Activated CD4-positive, alpha-beta memory T cell treated with anti-CD3 and anti-CD28 coated beads, Interleukin-2, amount 10 ng/mL, durations not matched to agents 7 days and 5 days (primary cell): ENCODE results near the gene PPP2R1B. TPM values are rescaled to one million over a fixed set of nuclear protein-coding genes. Genes with fewer than 3 reads are reported as not detected.

Source experiments
- CTCF ChIA-PET: fragments of 350-600 bp; sonication (Branson Sonifier 250); formaldehyde crosslinking; loops from one replicate; lab custom pipeline; 2021; ENCODE audit warnings: antibody characterized with exemption, inconsistent platforms; lab: Charles Lee
- POLR2A ChIA-PET: fragments of 350-600 bp; sonication (Branson Sonifier 250); formaldehyde crosslinking; loops from one replicate; lab custom pipeline; 2021; ENCODE audit warnings: antibody characterized with exemption; lab: Charles Lee
- DNase-seq: peaks from one replicate; pipeline ENCODE4 v3.0.0-alpha.2; 2020
- H3K27ac Mint-ChIP-seq: one replicate; pipeline ENCODE4 v1.8.0; 2021; ENCODE audit warnings: mild to moderate bottlenecking, mixed read lengths
- H3K27me3 Mint-ChIP-seq: one replicate; pipeline ENCODE4 v1.8.0; 2021; ENCODE audit warnings: mixed read lengths
- H3K36me3 Mint-ChIP-seq: one replicate; pipeline ENCODE4 v1.8.0; 2021; ENCODE audit warnings: low read depth, mixed read lengths
- H3K4me1 Mint-ChIP-seq: one replicate; pipeline ENCODE4 v1.8.0; 2021; ENCODE audit warnings: mixed read lengths
- H3K4me3 Mint-ChIP-seq: one replicate; pipeline ENCODE4 v1.8.0; 2021; ENCODE audit warnings: mild to moderate bottlenecking, mixed read lengths
- H3K9me3 Mint-ChIP-seq: one replicate; pipeline ENCODE4 v1.8.0; 2021; ENCODE audit warnings: mixed read lengths
- total RNA-seq, 2 experiments: library from RNA; stranded (reverse); gene quantifications; one replicate each; pipeline ENCODE4 v1.2.3, GENCODE V29; 2021

Gene PPP2R1B
- total RNA-seq, 2 experiments from 2014 or later = 51.3 to 55.7 TPM

DNA sequence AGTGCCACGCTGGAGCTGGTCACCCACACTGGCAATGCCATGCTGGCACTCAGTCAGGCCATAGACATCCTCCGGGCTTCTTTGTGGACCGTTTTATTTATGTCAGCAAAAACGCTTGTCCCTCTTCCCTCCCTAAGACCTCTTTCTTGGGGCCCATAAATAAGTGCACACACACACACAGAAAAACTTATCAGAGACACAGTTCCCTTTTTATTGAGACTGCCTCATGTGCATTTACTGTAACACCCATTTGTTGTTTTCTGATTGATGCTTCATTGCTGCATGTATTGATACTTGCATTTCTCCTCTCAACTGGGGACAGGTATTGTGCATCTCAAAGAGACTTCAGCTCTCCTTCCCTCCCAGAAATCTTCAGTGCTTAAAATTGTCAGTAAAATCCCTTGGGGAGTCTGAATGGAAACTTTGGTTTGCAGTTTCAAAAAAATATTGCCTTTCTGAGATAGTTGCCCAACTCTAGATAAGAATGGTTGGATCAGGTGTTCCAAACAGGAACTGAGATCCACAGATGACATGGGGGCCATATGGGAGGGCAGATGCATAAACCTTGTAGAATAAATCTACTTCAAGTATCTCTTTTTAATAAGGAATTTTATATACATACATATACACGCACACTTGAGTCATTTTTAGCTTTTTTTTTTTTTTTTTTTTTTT lies 50.9 kb downstream of the PPP2R1B start:
- H3K27ac Mint-ChIP-seq = no peak overlapping the region
- peaks cover 30% of the 10 kb centered on the region for H3K36me3 Mint-ChIP-seq

DNA sequence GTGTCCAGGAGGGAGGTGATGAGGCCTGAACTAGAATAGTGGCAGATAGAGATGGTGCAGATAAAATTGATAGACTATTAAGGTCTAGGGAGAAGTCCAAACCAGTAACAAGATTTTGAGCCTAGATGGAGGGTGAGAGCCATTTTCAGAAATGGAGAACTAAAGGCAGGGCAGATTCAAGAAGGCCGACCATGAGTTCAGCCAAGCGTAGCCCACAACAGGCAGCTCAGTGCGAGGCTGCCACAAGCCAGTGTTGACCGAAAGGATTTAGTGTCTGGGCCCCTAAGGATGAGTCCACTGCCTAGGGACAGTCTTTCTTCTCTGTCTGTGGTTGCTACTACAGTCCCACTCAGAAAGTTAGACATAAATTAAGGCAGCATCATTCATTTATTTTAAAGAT lies 51.7 kb downstream of the PPP2R1B start:
- no peak for DNase-seq
- Mint-ChIP-seq H3K4me1 (peaks cover 9% of the 10 kb centered on the region), H3K9me3 (no peaks in the 10 kb centered on the region), H3K36me3 (peaks cover 27% of the 10 kb centered on the region), H3K27ac (peak overlapping the region; percentile 26), H3K27me3 (no peaks in the 10 kb centered on the region), H3K4me3 (no peak overlapping the region)
- ChIA-PET POLR2A (interaction anchor here (0.6 kb wide), 1 partner anchor 220 kb away, joined by 3 read pairs; no protein-coding TSS in a partner anchor), CTCF (no interaction called here)

More for the DNA sequence above, 50.9 kb downstream of the PPP2R1B start:
- peaks cover 9% of the 10 kb centered on the region for H3K4me1 Mint-ChIP-seq
- POLR2A ChIA-PET = interaction anchor here (1.3 kb wide), 1 partner anchor 16 kb away, joined by 3 read pairs; no protein-coding TSS in a partner anchor
- no peak overlapping the region for H3K4me3 Mint-ChIP-seq
- no peaks in the 10 kb centered on the region for H3K9me3 Mint-ChIP-seq
- CTCF ChIA-PET = no interaction called here
- DNase-seq = no peak
- H3K27me3 Mint-ChIP-seq = no peaks in the 10 kb centered on the region

DNA sequence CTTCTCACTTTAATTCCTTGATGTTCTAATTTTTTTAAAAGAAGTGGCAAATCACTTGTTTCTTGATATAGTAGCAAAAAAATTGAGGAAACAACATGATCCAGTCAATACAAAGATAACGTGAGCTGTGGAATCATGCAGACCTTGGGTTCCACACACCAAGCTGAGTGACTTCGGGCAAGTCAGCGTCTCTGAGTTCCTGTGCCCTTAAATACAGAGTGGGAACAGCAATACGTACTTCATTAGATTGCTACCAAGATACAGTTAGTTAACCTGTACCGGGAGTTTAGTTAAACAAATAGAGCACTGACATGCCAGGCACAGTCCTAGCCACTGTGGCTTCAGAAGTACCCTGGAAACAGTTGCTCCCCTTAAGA lies 58.5 kb downstream of the PPP2R1B start:
- ChIA-PET POLR2A (no interaction called here), CTCF (no interaction called here)
- Mint-ChIP-seq H3K27me3 (no peaks in the 10 kb centered on the region), H3K9me3 (no peaks in the 10 kb centered on the region), H3K36me3 (peaks cover 14% of the 10 kb centered on the region), H3K27ac (no peak overlapping the region), H3K4me3 (no peak overlapping the region), H3K4me1 (no peaks in the 10 kb centered on the region)
- no peak for DNase-seq

DNA sequence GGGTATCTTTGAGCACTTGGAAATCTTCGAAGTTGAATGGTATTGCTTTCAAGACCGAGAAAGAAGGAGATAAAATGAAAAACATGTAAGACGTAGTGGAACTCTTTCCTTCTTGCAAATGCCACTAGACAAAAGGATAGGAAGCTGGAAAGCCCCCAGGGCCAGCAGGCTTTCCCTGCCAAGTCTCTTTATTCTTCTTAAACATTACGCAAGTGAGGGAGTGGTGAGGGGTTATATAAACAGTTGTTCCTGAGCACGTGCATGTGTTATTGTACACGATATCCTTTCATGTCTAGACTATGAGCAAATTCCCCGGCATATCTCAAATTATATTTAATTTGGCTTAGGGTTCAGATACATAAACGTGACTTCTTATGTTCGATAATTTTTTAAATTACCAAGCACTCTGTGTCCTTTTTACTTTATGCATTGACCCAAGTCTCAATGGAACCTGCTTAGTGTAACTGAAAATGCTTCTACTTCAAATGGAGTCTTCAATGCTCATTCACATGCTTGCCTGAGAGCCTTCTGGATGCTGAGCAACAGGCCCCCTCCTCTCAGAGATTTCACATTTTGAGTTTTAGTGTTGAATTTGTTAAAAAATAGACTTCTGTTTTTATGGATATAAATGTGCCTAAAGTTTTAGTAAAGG lies 59.0 kb downstream of the PPP2R1B start:
- H3K27ac Mint-ChIP-seq = no peak overlapping the region
- H3K36me3 Mint-ChIP-seq = peaks cover 10% of the 10 kb centered on the region
- no peak overlapping the region for H3K4me3 Mint-ChIP-seq
- H3K27me3 Mint-ChIP-seq = no peaks in the 10 kb centered on the region
- no peaks in the 10 kb centered on the region for H3K4me1 Mint-ChIP-seq
- DNase-seq = no peak
- ChIA-PET POLR2A (no interaction called here), CTCF (no interaction called here)
- H3K9me3 Mint-ChIP-seq = no peaks in the 10 kb centered on the region

DNA sequence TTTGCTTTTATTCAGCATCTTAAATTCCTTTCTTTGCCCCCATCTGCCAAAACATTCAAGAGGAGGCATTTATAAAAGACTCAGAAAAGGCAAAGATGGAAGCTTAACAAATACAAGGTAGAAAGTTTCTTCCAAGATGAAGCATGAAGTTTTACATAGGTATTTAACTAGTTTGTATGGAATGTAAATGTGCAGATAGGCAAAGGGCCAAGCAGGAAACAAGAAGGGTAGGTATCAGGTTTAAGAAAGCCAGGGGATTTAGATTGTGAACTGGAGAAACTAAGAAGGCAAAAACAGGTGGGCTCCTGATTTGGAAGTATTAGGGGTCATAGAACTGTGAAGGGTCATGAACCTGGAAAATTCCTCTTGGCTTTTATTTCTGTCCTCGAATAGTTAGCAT lies 62.6 kb downstream of the PPP2R1B start:
- POLR2A ChIA-PET = no interaction called here
- Mint-ChIP-seq H3K36me3 (peaks cover 10% of the 10 kb centered on the region), H3K27me3 (no peaks in the 10 kb centered on the region), H3K27ac (no peak overlapping the region), H3K9me3 (no peaks in the 10 kb centered on the region), H3K4me3 (no peak overlapping the region), H3K4me1 (peaks cover 4% of the 10 kb centered on the region)
- DNase-seq = no peak
- CTCF ChIA-PET = no interaction called here

DNA sequence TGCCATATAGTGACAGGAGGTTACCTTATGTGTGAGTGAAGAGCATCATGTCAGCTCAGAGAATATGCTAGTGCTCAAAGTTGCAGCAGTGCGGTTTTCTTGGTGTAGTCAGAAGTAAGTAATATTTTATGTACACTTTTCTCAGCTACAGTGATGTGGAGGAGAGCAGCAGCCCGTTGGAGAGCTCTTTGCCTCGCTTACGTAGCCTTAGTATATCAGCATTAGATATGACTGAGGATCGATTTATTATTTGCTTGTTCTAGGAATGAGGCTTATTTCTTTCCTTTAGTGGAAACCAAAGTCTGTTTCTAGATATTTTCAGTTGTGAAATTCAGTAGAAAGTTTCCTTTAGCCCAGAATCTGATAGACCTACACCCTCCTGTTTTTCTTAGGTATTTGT lies 63.6 kb downstream of the PPP2R1B start:
- Mint-ChIP-seq H3K9me3 (no peaks in the 10 kb centered on the region), H3K4me3 (no peak overlapping the region), H3K4me1 (peaks cover 4% of the 10 kb centered on the region), H3K27me3 (no peaks in the 10 kb centered on the region), H3K27ac (no peak overlapping the region), H3K36me3 (peaks cover 10% of the 10 kb centered on the region)
- ChIA-PET POLR2A (no interaction called here), CTCF (no interaction called here)
- no peak for DNase-seq

DNA sequence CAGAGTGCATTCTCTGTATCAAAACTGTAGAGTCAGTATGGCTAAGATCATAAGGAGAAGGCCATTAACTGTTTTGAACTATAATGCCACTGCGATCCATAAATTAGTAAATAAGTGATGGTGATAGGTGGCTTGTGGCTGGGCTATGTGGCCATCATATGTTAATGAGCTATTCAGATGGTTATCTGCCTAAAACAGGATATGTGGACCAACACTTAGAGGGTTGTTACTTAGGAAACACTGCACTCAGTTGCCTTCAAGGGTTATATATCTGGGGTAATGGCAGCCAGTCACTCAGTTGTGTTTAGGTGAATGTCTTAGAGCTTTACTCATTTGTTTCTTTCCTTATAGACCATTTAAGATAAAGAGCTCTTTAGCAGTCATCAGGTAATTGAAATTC lies 66.0 kb downstream of the PPP2R1B start:
- Mint-ChIP-seq H3K27ac (no peak overlapping the region), H3K27me3 (no peaks in the 10 kb centered on the region), H3K4me3 (no peak overlapping the region), H3K4me1 (peaks cover 4% of the 10 kb centered on the region), H3K9me3 (no peaks in the 10 kb centered on the region), H3K36me3 (peaks cover 5% of the 10 kb centered on the region)
- DNase-seq = no peak
- ChIA-PET CTCF (no interaction called here), POLR2A (no interaction called here)

DNA sequence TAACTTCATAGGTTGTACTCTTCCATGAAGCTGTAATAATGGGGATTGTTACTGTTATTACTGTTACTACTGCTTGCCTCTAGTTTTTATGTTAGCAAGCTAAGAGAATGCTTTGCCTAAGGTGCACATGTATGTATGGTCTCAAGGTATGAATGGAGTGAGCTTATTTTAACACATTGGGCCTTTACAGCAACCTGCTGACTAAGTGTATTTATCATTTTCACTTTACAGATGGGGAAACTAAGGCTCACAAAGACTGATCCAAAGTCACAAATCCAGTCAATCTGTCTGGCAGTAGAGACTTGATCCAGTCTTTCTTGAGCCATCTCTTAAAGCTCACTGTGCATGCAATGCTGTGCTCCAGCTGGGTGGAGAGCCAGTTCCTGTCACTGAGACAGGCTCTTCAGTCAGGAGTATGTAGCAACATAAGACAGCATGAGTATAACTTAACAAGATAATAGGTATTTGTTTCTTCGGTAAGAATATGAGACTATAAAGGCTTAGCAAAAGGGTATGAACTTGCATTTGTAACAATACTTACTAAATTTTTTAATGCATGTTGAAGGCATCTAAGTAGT lies 66.5 kb downstream of the PPP2R1B start:
- Mint-ChIP-seq H3K4me3 (no peak overlapping the region), H3K36me3 (peaks cover under 1% of the 10 kb centered on the region), H3K9me3 (no peaks in the 10 kb centered on the region), H3K27me3 (no peaks in the 10 kb centered on the region), H3K27ac (no peak overlapping the region), H3K4me1 (peaks cover 4% of the 10 kb centered on the region)
- no peak for DNase-seq
- POLR2A ChIA-PET = interaction anchor here (0.8 kb wide), 1 partner anchor 16 kb away, joined by 3 read pairs; no protein-coding TSS in a partner anchor
- CTCF ChIA-PET = interaction anchor here (1.1 kb wide), 1 partner anchor 95 kb away, joined by 4 read pairs; no protein-coding TSS in a partner anchor

DNA sequence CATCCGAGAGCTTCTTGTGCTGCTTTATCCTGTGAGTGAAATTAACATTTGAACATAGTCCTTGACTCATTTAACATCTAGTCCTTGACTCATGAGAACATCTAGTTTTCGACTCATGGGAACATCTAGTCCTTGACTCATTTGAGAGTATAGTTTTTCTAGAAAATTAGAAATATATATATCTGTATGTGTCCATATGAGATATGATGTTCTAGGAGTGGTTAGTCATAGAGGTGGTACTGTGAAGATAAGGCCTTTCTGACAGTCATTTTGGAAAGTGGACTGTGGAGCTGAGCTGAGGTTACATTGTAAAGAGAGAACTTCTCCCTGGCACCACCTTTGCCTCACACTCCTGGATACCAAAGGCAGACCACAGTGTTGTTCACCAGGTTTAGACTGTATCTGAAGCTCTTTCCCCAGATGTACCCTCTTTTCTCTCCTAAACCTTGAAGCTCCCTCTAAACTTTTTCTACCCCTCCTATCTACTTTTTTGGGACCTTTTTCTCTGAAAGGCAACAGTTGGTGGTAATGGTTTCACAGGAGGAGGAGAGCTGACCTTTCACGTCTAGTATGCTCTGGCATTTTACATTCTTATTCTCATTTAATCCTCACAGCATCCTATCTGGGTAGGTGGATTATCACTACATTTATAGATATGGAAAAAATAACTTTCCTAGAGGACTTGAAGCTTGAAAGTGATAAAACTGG lies 67.2 kb downstream of the PPP2R1B start:
- ChIA-PET CTCF (interaction anchor here (1.1 kb wide), 1 partner anchor 95 kb away, joined by 4 read pairs; no protein-coding TSS in a partner anchor), POLR2A (interaction anchor here (0.8 kb wide), 1 partner anchor 16 kb away, joined by 3 read pairs; no protein-coding TSS in a partner anchor)
- no peak overlapping the region for H3K4me3 Mint-ChIP-seq
- H3K9me3 Mint-ChIP-seq = no peaks in the 10 kb centered on the region
- no peak for DNase-seq
- H3K36me3 Mint-ChIP-seq = no peaks in the 10 kb centered on the region
- no peaks in the 10 kb centered on the region for H3K27me3 Mint-ChIP-seq
- no peak overlapping the region for H3K27ac Mint-ChIP-seq
- peaks cover 4% of the 10 kb centered on the region for H3K4me1 Mint-ChIP-seq

DNA sequence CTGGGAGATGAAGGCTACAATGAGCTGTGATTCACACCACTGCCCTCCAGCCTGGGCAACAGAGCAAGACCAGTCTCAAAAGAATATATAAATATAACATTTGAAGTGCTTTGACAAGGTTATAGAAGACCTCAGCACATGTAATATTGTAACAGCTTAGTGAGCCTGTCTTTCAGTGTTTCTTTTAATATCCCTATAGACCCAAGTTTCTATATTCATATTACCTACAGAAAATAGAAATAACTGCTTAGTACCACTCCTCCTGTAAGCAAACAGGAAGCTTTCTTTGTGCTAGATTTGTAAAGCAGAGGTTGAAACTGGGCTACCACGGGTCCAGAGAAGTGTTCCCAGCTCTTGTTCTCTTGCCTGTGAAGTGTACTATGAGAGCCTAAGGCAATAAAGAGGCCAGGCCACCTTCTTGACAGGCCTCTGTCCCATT lies 68.2 kb downstream of the PPP2R1B start:
- DNase-seq = no peak
- no peaks in the 10 kb centered on the region for H3K9me3 Mint-ChIP-seq
- H3K27me3 Mint-ChIP-seq = no peaks in the 10 kb centered on the region
- ChIA-PET POLR2A (interaction anchor here (0.7 kb wide), 2 partner anchors 29 to 94 kb away, joined by 3 read pairs; no protein-coding TSS in a partner anchor), CTCF (interaction anchor here (1.6 kb wide), 1 partner anchor 14 kb away, joined by 3 read pairs; no protein-coding TSS in a partner anchor)
- H3K4me1 Mint-ChIP-seq = peaks cover 4% of the 10 kb centered on the region
- no peaks in the 10 kb centered on the region for H3K36me3 Mint-ChIP-seq
- no peak overlapping the region for H3K27ac Mint-ChIP-seq
- H3K4me3 Mint-ChIP-seq = no peak overlapping the region

DNA sequence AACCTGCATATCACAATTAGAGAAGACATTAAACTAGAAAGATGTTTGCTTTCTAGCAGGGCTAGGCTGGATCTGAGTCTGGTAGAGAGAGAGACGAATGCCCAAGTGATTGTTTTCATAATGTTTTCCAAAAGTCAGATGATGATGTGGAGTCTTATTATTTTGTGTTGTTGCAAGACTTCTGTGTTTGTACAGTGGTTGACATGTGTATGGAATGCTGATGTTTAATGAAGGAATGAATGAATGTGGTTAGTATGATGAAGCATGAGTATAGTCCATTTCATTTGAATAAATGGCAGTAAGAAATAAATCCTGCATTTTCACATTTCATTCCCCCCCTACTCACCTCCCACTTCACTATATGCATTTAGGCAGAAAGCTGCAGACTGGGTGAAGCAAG lies 69.6 kb downstream of the PPP2R1B start:
- Mint-ChIP-seq H3K4me1 (peaks cover 4% of the 10 kb centered on the region), H3K9me3 (no peaks in the 10 kb centered on the region), H3K4me3 (no peak overlapping the region), H3K27me3 (no peaks in the 10 kb centered on the region), H3K36me3 (peaks cover 4% of the 10 kb centered on the region), H3K27ac (no peak overlapping the region)
- DNase-seq = no peak
- ChIA-PET POLR2A (no interaction called here), CTCF (interaction anchor here (1.2 to 1.6 kb wide), 2 partner anchors 15 to 47 kb away, joined by 3 read pairs; no protein-coding TSS in a partner anchor)

DNA sequence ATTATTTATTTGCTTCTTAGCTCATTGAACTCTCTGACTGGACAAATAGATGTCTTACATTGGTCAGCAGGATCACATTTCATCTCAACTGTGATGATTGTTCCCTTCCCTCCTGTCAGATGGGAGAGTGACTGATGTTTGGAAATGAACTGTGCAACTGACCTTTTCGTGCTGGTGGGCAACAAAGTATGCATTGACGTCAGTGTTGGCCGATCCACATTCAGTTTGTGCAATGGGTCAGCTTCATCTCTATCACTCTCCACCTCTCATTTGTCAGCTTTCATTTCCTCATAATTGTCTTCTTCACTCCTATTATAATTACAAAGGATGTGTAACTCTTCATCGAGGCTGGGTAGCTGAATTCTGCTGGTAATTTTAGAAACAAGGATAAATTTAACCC lies 71.3 kb downstream of the PPP2R1B start:
- Mint-ChIP-seq H3K27ac (no peak overlapping the region), H3K9me3 (no peaks in the 10 kb centered on the region), H3K36me3 (peaks cover 8% of the 10 kb centered on the region), H3K4me3 (no peak overlapping the region), H3K4me1 (peaks cover 2% of the 10 kb centered on the region), H3K27me3 (no peaks in the 10 kb centered on the region)
- no peak for DNase-seq
- ChIA-PET POLR2A (no interaction called here), CTCF (no interaction called here)
